Neuronal stem cell (in vitro differentiated cells): ENCODE results near the gene PPARG.

Experiments
- DNase-seq: peaks from one replicate; pipeline ENCODE4 v3.0.0-alpha.2; 2013; ENCODE audit warnings: low spot score
- H2AFZ ChIP-seq: one replicate; pipeline ENCODE4 v1.6.1; 2013; ENCODE audit warnings: mild to moderate bottlenecking, low read length, inconsistent platforms
- H2AK5ac ChIP-seq: 2 replicates; pipeline ENCODE4 v1.6.1; 2013; ENCODE audit warnings: low read depth, mild to moderate bottlenecking, inconsistent platforms, low read length, moderate library complexity, mixed read lengths
- H2BK120ac ChIP-seq: 2 replicates; pipeline ENCODE4 v1.6.1; 2013; ENCODE audit warnings: low read depth, mild to moderate bottlenecking, inconsistent platforms, low read length, moderate library complexity, mixed read lengths
- H2BK12ac ChIP-seq: one replicate; pipeline ENCODE4 v1.6.1; 2013; ENCODE audit warnings: low read length, inconsistent platforms
- H2BK15ac ChIP-seq: 2 replicates; pipeline ENCODE4 v1.6.1; 2013; ENCODE audit warnings: mild to moderate bottlenecking, low read length, inconsistent platforms, mixed read lengths
- H2BK5ac ChIP-seq: one replicate; pipeline ENCODE4 v1.6.1; 2013; ENCODE audit warnings: inconsistent platforms, mild to moderate bottlenecking, low read length, moderate library complexity
- H3K14ac ChIP-seq: one replicate; pipeline ENCODE4 v1.6.1; 2013; ENCODE audit warnings: low read length, inconsistent platforms
- H3K18ac ChIP-seq: 2 replicates; pipeline ENCODE4 v1.6.1; 2013; ENCODE audit warnings: low read length, inconsistent platforms
- H3K23ac ChIP-seq: 2 replicates; pipeline ENCODE4 v1.6.1; 2013; ENCODE audit warnings: low read depth, mild to moderate bottlenecking, mixed read lengths, low read length, inconsistent platforms; ENCODE audit not compliant: poor library complexity
- H3K27ac ChIP-seq: replicated peaks from 3 replicates; pipeline ENCODE4 v1.5.1; 2013; ENCODE audit warnings: low read length, inconsistent platforms
- H3K27me3 ChIP-seq, 3 experiments: 2 replicates each; pipeline ENCODE4 v1.6.1; 2013; ENCODE audit warnings: low read length in 3 of 3, mild to moderate bottlenecking in 2 of 3, inconsistent platforms in 1 of 3, low read depth in 1 of 3, mixed read lengths in 1 of 3, moderate library complexity in 1 of 3; ENCODE audit not compliant: control insufficient read depth in 3 of 3, insufficient read depth in 3 of 3
- H3K36me3 ChIP-seq, 2 donors: replicated peaks in 1 of 2; 2 replicates each; pipeline ENCODE4 v1.6.1; 2013; ENCODE audit warnings: low read length in 2 of 2; ENCODE audit not compliant: control insufficient read depth in 2 of 2, insufficient read depth in 2 of 2
- H3K4ac ChIP-seq: 2 replicates; pipeline ENCODE4 v1.6.1; 2013; ENCODE audit warnings: inconsistent platforms, mild to moderate bottlenecking, low read length, moderate library complexity
- H3K4me1 ChIP-seq, 2 donors: 1 replicate in 1 of 2; 2 replicates in 1 of 2; pipeline ENCODE4 v1.6.1; 2013; ENCODE audit warnings: low read length in 2 of 2, low read depth in 1 of 2; ENCODE audit not compliant: control insufficient read depth in 2 of 2, insufficient read depth in 1 of 2
- H3K4me2 ChIP-seq: one replicate; pipeline ENCODE4 v1.6.1; 2013; ENCODE audit warnings: mild to moderate bottlenecking, low read length, inconsistent platforms; ENCODE audit not compliant: insufficient read depth, poor library complexity, severe bottlenecking
- H3K4me3 ChIP-seq, 2 donors: 2 replicates each; pipeline ENCODE4 v1.5.1; 2013; ENCODE audit warnings: low read length in 2 of 2, mild to moderate bottlenecking in 2 of 2, inconsistent platforms in 1 of 2, moderate library complexity in 1 of 2
- H3K79me1 ChIP-seq: one replicate; pipeline ENCODE4 v1.6.1; 2013; ENCODE audit warnings: low read depth, mild to moderate bottlenecking, inconsistent platforms, low read length, moderate library complexity
- H3K9ac ChIP-seq: one replicate; pipeline ENCODE4 v1.6.1; 2013; ENCODE audit warnings: mild to moderate bottlenecking, low read depth, low read length, inconsistent platforms; ENCODE audit not compliant: poor library complexity
- H3K9me3 ChIP-seq, 2 donors: replicated peaks in 1 of 2; 2 replicates each; pipeline versions ENCODE3 to v1.6.1; 2013; ENCODE audit warnings: low read length in 2 of 2, mild to moderate bottlenecking in 2 of 2, inconsistent platforms in 1 of 2, low read depth in 1 of 2, mixed read lengths in 1 of 2, moderate library complexity in 1 of 2; ENCODE audit not compliant: control insufficient read depth in 2 of 2, insufficient read depth in 1 of 2
- H4K8ac ChIP-seq: one replicate; pipeline ENCODE4 v1.6.1; 2013; ENCODE audit warnings: low read depth, mild to moderate bottlenecking, inconsistent platforms, low read length, moderate library complexity
- H4K91ac ChIP-seq: one replicate; pipeline ENCODE4 v1.6.1; 2013; ENCODE audit warnings: low read length, low read depth, mild to moderate bottlenecking, inconsistent platforms; ENCODE audit not compliant: poor library complexity
- whole genome bisulfite sequencing, 2 donors: extraction: QIAGEN DNeasy Blood & Tissue Kit; methylation state at CpG; one replicate each; pipeline ENCODE4 v1.1.7; 2013; ENCODE audit warnings: missing lambda C conversion rate in 2 of 2, mixed read lengths in 1 of 2; ENCODE audit not compliant: insufficient read length in 2 of 2, insufficient replicate concordance in 1 of 2; ENCODE audit errors: extremely low coverage in 2 of 2; 5-methylcytosine and 5-hydroxymethylcytosine counted together

Gene PPARG

GRCh38 chr3:12302564-12302963 lies 13.7 kb downstream of the PPARG start:
- H3K27me3 ChIP-seq: peaks cover 0 to 13% (median 0%) of the 10 kb centered on the region in 3 experiments

GRCh38 chr3:12303534-12303933 lies 14.7 kb downstream of the PPARG start:
- Histone ChIP-seq H3K79me1 (no peaks in the 10 kb centered on the region), H3K14ac (no peak overlapping the region), H3K4me2 (no peak overlapping the region), H3K18ac (no peak overlapping the region), H3K27ac (no peak overlapping the region), H2BK120ac (no peak overlapping the region), H3K4me1 (no peaks in the 10 kb centered on the region), H3K4ac (no peak overlapping the region), H2AK5ac (no peak overlapping the region), H3K23ac (no peak overlapping the region), H2BK5ac (no peak overlapping the region), H3K27me3 (peaks cover 0 to 13% (median 0%) of the 10 kb centered on the region in 3 experiments), H4K8ac (no peak overlapping the region), H3K9me3 (no peaks in the 10 kb centered on the region), H3K36me3 (no peaks in the 10 kb centered on the region), H4K91ac (no peak overlapping the region), H3K4me3 (no peak overlapping the region), H2BK15ac (no peak overlapping the region), H2BK12ac (no peak overlapping the region), H3K9ac (no peak overlapping the region), H2AFZ (no peak overlapping the region)
- no peak for DNase-seq
- no CpG with 5 or more reads among the region's 2 CpGs for WGBS, 2 donors

More at GRCh38 chr3:12302564-12302963, 13.7 kb downstream of the PPARG start:
- Histone ChIP-seq H4K91ac (no peak overlapping the region), H3K4ac (no peak overlapping the region), H3K9me3 (no peaks in the 10 kb centered on the region), H3K36me3 (no peaks in the 10 kb centered on the region), H3K4me1 (no peaks in the 10 kb centered on the region), H3K79me1 (no peaks in the 10 kb centered on the region), H3K14ac (no peak overlapping the region), H3K27ac (no peak overlapping the region), H2BK120ac (no peak overlapping the region), H3K18ac (no peak overlapping the region), H3K9ac (no peak overlapping the region), H3K23ac (no peak overlapping the region), H3K4me3 (no peak overlapping the region), H2BK5ac (no peak overlapping the region), H4K8ac (no peak overlapping the region), H2BK15ac (no peak overlapping the region), H2AK5ac (no peak overlapping the region), H3K4me2 (no peak overlapping the region), H2AFZ (no peak overlapping the region), H2BK12ac (no peak overlapping the region)
- no peak for DNase-seq
- WGBS, 2 donors: 100% methylated on average over 1 of the region's 6 CpGs; no CpG with 5 or more reads in 1 of the 2 donors

- Histone ChIP-seq H3K4ac (no peak overlapping the region), H3K79me1 (no peaks in the 10 kb centered on the region), H4K91ac (no peak overlapping the region), H3K27ac (no peak overlapping the region), H3K4me2 (no peak overlapping the region), H2BK15ac (no peak overlapping the region), H4K8ac (no peak overlapping the region), H2BK120ac (no peak overlapping the region), H2AFZ (no peak overlapping the region), H3K18ac (no peak overlapping the region), H3K9ac (no peak overlapping the region), H2BK5ac (no peak overlapping the region), H3K4me1 (no peaks in the 10 kb centered on the region), H2AK5ac (no peak overlapping the region), H3K14ac (no peak overlapping the region), H3K27me3 (peaks cover 0 to 13% (median 0%) of the 10 kb centered on the region in 3 experiments), H3K36me3 (no peaks in the 10 kb centered on the region), H3K4me3 (no peak overlapping the region), H2BK12ac (no peak overlapping the region), H3K23ac (no peak overlapping the region), H3K9me3 (no peaks in the 10 kb centered on the region)
- DNase-seq: no peak
- WGBS, 2 donors: no CpG with 5 or more reads among the region's 6 CpGs
Measured at GRCh38 chr3:12303993-12304392, 15.1 kb downstream of the PPARG start.

- no peak overlapping the region for H2BK12ac ChIP-seq
- H2BK15ac ChIP-seq: no peak overlapping the region
- WGBS, 2 donors: no CpG with 5 or more reads among the region's 2 CpGs
- H3K18ac ChIP-seq: no peak overlapping the region
- H3K14ac ChIP-seq: no peak overlapping the region
- H3K36me3 ChIP-seq: no peaks in the 10 kb centered on the region
- H3K4me3 ChIP-seq: no peak overlapping the region
- H3K27ac ChIP-seq: no peak overlapping the region
- no peak overlapping the region for H4K91ac ChIP-seq
- H2BK120ac ChIP-seq: no peak overlapping the region
- no peaks in the 10 kb centered on the region for H3K9me3 ChIP-seq
- no peaks in the 10 kb centered on the region for H3K79me1 ChIP-seq
- H2BK5ac ChIP-seq: no peak overlapping the region
- no peak overlapping the region for H4K8ac ChIP-seq
- H2AK5ac ChIP-seq: no peak overlapping the region
- H3K4ac ChIP-seq: no peak overlapping the region
- DNase-seq: no peak
- peaks cover 0 to 9% (median 0%) of the 10 kb centered on the region in 3 experiments for H3K27me3 ChIP-seq
- no peaks in the 10 kb centered on the region for H3K4me1 ChIP-seq
- H2AFZ ChIP-seq: no peak overlapping the region
- H3K23ac ChIP-seq: no peak overlapping the region
- H3K4me2 ChIP-seq: no peak overlapping the region
- no peak overlapping the region for H3K9ac ChIP-seq
Measured at GRCh38 chr3:12307136-12307535, 18.3 kb downstream of the PPARG start.
